Activated T-cell treated with anti-CD3 and anti-CD28 coated beads for 24 hours (primary cell): ENCODE results near the gene BUB1B.

Experiments
- DNase-seq: peaks from one replicate; pipeline ENCODE4 v3.0.0-alpha.2; 2020; ENCODE audit warnings: low read depth

The BUB1B gene

DNA sequence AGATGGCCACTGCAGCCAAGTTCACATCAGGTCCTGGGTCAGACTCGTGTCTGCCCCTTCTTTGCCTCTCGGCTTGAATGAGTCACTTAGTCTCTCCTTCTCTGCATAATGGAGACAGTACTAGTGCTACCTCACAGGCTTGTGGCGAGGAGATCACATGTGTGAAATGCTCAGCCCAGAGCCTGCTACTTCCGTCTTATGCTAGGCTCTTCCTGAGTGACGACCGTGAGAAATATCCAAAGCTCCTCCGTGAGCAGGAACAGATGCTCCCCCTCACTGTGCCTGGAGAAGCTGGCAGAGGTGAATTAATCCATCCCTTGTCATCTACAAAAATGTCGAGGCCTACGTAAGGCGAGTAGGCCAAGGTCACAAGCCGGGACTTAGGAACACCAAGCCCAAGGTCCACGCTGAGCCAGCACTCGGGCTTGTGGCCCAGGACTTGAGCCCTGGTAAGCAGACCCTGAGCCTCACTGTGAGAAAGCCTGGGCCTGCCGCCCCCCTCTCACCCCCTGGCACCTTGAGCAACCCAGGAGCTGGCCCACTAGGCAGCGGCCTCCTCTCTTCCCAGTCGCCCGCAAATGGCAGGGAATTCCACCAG lies 95.9 kb downstream of the BUB1B start:
- DNase-seq, result no peak

DNA sequence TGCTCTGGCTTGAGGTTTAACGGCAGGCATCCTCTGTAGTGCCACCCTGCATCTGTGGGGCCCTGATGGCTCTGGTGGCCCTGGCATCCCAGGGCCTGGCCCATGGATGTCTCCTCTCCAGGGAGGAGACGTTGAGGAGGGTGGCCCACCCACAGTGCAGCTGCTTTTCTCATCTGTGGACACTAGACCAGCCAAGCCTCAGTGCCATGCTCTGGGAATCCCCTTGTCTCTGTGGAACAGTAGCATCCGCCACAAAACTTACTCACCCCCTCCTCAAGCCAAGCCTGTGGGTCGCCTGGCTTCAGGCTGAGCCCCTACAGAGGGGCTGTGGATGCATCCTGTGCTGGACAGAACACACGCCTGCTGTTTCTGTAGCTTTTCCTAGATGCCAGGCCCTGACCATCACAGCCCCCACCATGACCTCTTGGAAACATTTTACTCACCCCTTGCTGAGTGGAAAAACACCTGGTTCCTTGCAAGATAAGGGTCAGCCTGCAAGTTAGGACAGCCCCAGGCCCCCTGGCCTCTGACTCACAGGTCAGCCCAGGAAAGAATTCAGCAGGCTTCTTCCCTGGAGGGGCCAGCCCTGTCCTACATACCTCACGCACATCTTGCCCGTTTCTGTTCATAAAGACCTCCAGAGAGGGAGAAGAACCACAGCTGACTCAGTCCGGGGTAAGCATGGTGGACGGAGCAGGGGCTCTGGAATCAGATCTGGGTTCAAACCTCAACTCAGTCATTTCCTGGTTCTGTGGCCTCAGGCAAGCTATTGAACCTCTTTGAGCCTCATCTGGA lies 97.0 kb downstream of the BUB1B start:
- DNase-seq, result no peak

DNA sequence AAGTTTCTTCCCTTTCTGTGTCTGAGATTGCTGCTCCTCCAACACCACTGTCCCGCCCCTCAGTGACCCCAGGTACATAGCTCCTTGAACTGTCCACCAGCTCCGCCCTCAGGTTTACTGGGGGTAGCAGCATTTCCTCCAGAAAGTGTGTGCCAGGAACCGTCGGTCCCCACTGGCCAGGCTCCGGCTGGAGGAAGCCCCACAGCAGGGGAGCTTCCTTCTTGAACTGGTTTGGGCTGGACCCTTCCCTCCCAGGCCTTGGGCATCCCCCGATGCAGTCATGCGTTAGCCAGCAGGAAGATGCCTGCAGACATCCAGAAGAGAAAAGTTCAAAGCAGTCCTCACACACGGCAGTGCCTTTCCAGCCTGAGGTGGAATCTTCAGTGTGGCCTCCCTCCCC lies 97.7 kb downstream of the BUB1B start:
- DNase-seq, result no peak

DNA sequence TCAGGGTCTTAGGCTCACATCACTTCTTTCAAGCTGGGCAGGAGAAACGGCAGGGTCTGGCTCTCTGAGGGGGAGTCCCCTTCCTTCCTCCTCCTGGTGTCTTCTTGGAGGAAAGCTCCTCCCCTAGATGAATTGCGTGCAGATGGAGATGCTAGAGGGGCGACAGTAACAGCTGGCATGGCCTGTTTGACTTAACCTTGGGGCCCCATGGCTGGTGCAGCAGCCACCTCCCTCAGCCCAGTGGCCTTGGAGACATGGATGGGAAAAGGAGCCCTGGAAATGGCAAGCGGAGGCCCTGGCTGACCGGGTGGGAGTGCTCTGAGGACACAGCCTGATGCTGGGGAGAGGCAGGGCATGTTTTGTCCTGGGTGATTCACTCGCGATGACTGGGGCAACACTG lies 98.2 kb downstream of the BUB1B start:
- no peak for DNase-seq

DNA sequence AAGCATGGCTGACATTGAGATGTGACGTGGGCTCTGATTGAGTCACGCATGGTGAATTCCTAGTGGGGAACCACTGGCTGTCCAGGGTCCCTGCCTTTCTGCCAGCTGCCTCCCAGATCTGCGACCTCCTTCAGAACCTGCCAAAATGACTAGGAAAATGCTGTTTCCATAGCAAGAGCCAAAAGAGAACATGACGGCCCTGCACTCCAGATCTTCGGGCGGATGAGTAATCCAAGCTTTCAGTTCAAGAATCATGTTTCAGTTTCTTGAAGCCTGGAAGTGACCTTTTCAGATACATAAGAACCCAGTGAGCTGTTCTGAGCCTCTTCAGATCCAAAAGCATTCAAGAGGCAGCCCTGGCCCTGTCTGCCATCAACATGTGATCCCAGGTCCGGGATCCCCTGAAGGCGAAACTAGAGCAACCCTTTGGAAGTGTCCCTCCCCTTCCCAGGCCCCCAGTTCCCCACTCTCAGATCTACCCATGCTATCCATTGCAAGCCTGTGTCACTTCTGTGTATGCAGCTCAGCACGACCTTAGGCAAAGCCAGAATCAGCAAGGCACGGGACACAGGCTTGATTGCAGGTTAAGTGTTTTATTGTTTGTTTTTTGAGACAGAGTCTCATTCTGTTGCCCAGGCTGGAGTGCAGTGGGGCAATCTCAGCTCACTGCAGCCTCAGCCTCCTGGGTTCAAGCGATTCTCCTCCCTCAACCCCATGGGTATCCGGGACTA lies 102.3 kb downstream of the BUB1B start:
- no peak for DNase-seq

DNA sequence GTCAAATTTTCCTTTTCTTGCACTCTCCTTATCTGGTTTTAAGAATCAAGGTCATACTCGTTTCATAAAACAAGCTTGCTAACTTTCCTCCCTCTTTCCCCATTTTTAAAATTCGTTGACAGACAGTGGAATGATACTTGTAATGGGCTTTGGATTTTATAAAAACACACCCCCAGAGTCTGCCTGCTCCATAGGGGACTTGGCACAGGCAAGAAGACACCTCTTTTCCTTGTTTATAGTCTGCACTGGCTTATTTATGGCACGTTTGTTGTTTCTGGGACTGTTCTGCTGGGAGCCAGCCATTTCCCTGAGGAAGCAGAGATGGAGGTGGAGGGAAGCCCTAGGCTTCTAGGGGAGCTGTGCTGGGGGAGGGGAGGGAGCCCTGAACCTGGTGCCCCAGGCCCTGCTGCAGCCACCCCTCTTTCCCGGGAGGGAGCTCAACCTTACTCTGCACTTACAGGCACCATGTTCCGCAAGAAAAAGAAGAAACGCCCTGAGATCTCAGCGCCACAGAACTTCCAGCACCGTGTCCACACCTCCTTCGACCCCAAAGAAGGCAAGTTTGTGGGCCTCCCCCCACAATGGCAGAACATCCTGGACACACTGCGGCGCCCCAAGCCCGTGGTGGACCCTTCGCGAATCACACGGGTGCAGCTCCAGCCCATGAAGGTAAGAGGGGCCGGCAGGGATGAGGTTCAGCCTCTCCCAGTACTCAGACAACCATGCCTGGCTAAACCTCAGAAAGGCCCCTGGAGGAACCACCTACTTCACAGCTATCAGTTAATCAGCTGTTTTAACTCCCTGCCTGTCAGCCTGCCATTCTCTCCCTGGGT lies 103.7 kb downstream of the BUB1B start:
- DNase-seq, result no peak

DNA sequence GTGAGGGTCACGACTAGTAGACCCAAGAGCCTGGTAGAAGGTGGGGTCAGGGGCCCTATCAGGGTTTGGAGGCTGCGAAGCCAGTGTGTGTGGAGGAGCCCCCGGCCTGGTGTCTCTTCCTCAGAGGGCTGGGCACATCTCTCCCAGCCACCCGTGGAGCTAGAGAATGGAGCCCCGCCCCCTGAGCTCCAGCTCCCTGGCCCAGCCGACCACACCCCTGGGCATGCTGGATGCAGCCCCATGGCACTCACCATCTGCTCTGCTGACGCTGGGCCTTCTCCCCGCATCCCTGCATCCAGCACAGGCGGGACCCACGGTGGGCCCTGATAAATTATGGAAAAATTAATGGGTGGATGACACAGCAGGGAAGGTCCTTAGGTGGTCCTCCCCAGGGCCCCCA lies 104.5 kb downstream of the BUB1B start:
- DNase-seq, result no peak

DNA sequence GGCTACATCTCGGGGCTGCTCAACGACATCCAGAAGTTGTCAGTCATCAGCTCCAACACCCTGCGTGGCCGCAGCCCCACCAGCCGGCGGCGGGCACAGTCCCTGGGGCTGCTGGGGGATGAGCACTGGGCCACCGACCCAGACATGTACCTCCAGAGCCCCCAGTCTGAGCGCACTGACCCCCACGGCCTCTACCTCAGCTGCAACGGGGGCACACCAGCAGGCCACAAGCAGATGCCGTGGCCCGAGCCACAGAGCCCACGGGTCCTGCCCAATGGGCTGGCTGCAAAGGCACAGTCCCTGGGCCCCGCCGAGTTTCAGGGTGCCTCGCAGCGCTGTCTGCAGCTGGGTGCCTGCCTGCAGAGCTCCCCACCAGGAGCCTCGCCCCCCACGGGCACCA lies 105.0 kb downstream of the BUB1B start:
- no peak for DNase-seq

DNA sequence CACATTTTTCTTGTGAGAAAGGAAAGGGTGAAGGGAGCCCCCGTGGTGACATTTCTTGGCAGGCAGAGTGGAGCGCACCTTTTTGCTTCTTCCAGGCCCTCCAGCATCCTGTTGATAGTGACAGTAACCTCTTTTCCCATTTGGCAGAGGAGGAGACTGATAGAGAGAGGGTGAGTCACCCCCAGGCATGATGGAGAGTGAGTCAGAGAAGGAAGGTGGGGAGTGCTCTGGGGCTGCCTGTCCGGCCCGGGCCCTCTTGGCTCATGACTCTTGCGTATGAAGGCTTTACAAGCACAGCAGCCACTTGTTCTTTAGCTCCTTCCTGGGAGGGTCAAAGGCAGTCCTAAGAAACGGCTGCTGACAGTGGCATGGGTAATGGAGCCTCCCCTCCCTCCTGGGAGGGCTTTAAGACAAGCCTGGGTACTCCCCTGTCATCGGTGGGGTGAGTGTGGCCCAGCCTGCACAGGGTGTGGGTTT lies 106.0 kb downstream of the BUB1B start:
- no peak for DNase-seq

DNA sequence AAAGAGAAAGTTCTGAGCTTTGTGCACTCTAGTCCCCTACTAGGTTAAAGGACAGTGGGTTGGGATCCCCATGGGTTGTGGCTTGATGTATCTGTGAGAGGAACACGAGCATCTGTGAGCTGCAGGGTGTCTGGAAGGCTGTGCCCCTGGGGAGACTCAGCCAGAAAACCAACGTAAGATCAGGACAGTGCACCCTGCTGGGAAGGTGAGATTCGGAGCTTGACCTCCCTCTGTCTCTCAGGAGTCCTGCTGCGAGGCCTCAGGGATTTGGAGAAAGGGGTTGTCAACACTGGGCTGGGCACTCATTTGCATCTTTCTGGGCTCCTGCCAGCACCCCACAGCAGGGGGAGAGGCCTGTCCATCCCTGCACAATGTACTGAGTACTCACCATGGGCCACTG lies 106.8 kb downstream of the BUB1B start:
- DNase-seq, result no peak

DNA sequence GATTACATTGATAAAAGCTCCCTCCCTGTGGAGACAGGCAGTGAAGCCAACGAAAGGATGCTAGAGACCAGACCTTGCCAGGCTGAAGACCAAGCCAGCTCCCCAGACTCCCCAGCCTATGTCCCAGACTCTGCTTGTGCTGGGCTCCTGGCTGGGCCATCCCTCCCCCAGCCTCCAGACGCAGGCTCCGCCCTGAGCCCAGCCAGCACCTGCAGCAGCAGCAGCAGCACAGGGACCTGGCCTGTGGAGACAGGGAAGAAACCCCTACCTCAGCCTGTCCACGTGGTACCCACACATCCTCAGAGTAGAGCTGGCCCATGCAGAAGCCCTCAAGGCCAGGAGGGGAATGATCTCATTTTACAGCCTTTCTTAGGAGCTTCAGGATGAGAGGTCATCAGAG lies 108.7 kb downstream of the BUB1B start:
- no peak for DNase-seq

DNA sequence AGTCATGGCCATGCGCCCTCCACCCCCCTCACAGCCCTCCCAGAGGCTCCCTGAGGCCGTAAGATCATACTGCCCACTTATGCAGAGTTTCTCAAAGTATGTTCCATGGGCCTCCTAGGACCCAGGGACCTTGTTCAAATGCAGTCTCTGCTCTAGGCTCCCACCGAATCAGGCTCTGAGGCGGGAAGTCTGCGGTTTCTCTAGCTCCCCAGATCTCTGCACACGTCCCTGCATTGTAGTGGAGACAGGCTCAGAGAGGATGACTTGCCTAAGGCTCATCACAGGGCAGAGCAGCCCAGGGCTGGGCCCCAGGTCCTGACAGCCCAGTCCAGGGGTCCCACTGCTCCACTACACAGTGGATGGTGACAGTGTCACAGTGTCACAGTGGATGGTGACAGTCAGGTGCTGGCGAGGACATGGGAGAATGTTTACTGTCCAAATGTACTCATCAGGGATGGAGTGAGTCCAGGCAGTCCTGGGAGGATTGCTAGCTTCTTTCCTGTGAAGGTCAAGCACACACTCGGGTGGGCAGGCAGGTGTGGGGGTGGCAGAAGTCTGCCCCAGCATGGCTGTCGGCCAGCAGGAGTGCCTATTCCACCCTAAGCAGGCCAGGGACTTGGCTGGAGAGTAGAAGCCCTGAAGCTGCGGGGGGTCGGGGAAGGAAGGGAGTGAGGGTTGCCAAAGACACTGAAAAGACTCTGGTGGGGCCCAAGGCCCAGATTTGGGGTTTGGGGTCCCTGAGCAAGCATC lies 109.6 kb downstream of the BUB1B start:
- no peak for DNase-seq
